Dermis blood vessel endothelial cell (primary cell): ENCODE measurements around the gene KRT34. TPM values are rescaled to one million over a fixed set of nuclear protein-coding genes. Genes with fewer than 3 reads are reported as not detected.
A peak's percentile ranks its signal among the peaks of the same experiment; 100 is the strongest.

ENCODE experiments used
- DNase-seq: peaks from one replicate; pipeline ENCODE4 v3.0.0; 2010
- total RNA-seq: library from RNA; depleted of rRNA; stranded (reverse); fragments of >200 nt; gene quantifications from 2 replicates; pipeline ENCODE4 v1.2.3, GENCODE V29; 2014

The KRT34 gene
- total RNA-seq, 1 donor from 2014 or later, result 0.51 TPM

DNA sequence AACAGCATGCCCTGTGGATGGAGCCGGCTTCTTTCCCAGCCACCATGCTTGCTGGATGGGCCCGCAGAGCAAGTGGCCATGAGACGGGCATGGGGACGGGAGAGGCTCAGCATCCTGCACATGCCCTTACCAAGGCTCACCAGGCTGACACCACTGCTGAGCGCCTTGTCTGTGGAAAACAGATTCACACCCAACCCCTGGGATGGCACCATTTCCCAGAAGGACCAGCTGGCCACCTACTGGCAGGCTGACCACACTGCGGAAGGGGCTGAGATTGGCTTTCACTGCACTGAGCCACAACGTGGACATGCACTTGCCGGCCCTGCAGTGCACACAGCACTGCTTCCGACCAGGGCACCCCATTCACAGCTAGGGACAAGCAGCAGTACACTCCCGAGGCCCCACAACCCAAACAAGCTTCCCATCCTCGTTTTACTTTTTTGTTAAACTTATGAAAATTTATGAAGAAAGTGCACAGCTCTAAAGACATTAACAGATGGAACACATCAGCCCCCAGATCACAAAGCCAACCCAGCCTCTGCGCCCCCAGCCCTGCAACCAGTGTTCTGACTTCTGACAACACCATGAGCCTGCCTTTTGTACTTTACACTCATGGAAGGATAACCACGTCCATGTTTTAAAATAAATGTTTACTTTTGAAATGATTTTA lies 52.7 kb downstream of the KRT34 start:
- DNase-seq, result peak; percentile 67

DNA sequence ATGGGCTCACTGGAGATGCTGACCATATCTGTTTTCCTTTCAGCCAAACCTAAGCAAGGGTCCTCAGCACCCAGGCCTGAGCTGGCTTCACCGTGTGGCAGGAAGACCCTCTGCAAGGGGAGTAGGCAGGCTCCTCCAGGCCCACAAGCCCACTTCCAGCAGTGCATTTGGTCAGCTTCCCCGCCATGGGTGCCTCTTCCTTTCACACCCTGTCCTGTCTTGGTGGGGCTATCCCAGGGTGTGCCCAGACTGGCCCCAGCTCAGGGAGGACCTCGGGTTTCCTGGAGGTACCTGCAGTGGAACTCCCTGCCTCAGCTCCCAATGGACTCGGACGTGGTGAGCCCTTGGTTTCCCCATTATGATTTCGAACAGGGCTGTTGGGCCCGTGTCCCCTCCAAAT lies 53.9 kb downstream of the KRT34 start:
- no peak for DNase-seq

Other genes starting within 250 kb of the KRT34 start
- gene KRTAP4-6, start 241.8 kb downstream of the KRT34 start, total RNA-seq, result 0.19 TPM in 1 of 2 replicates, not detected in the other
- not detected in 2 replicates for gene KRTAP4-5, start 232.5 kb downstream of the KRT34 start, total RNA-seq
- gene KRTAP4-4, start 221.6 kb downstream of the KRT34 start, total RNA-seq, result not detected in 2 replicates
- gene KRTAP4-3, start 214.1 kb downstream of the KRT34 start, total RNA-seq, result not detected in 2 replicates
- not detected in 2 replicates for gene KRTAP4-2, start 204.1 kb downstream of the KRT34 start, total RNA-seq
- gene KRTAP4-1, start 197.4 kb downstream of the KRT34 start, total RNA-seq, result not detected in 2 replicates
- not detected in 2 replicates for gene KRTAP9-1, start 192.4 kb downstream of the KRT34 start, total RNA-seq
- gene KRTAP9-2, start 155.7 kb downstream of the KRT34 start, total RNA-seq, result not detected in 2 replicates
- gene KRTAP9-3, start 149.9 kb downstream of the KRT34 start, total RNA-seq, result not detected in 2 replicates
- gene KRTAP9-8, start 144.3 kb downstream of the KRT34 start, total RNA-seq, result not detected in 2 replicates
- gene KRTAP9-4, start 132.6 kb downstream of the KRT34 start, total RNA-seq, result not detected in 2 replicates
- not detected in 2 replicates for gene KRTAP9-9, start 126.9 kb downstream of the KRT34 start, total RNA-seq
- not detected in 2 replicates for gene KRTAP9-6, start 116.9 kb downstream of the KRT34 start, total RNA-seq
- gene KRTAP9-7, start 106.6 kb downstream of the KRT34 start, total RNA-seq, result not detected in 2 replicates
- not detected in 2 replicates for gene KRTAP29-1, start 79.5 kb downstream of the KRT34 start, total RNA-seq
- gene KRTAP16-1, start 73.0 kb downstream of the KRT34 start, total RNA-seq, result 0.05 TPM in 1 of 2 replicates, not detected in the other
- not detected in 2 replicates for gene KRTAP17-1, start 66.6 kb downstream of the KRT34 start, total RNA-seq
- not detected in 2 replicates for gene KRT33A, start 31.5 kb downstream of the KRT34 start, total RNA-seq
- gene KRT33B, start 12.5 kb downstream of the KRT34 start, total RNA-seq, result not detected in 2 replicates
- gene KRT31, start 15.3 kb upstream of the KRT34 start, total RNA-seq, result not detected in 2 replicates
- gene KRT37, start 42.3 kb upstream of the KRT34 start, total RNA-seq, result not detected in 2 replicates
- gene KRT38, start 58.7 kb upstream of the KRT34 start, total RNA-seq, result not detected in 2 replicates
- gene KRT32, start 85.1 kb upstream of the KRT34 start, total RNA-seq, result not detected in 2 replicates
- not detected in 2 replicates for gene KRT35, start 98.8 kb upstream of the KRT34 start, total RNA-seq
- gene KRT36, start 107.6 kb upstream of the KRT34 start, total RNA-seq, result 0.14 and 0.17 TPM in 2 replicates
- gene KRT13, start 123.3 kb upstream of the KRT34 start, total RNA-seq, result not detected in 2 replicates
- gene KRT15, start 136.6 kb upstream of the KRT34 start, total RNA-seq, result 0.51 TPM in 2 replicates
- gene KRT19, start 146.0 kb upstream of the KRT34 start, total RNA-seq, result 10.7 and 10.9 TPM in 2 replicates
- not detected in 2 replicates for gene KRT9, start 189.8 kb upstream of the KRT34 start, total RNA-seq
- gene KRT14, start 204.6 kb upstream of the KRT34 start, total RNA-seq, result 0.05 and 0.85 TPM in 2 replicates
- gene KRT16, start 230.5 kb upstream of the KRT34 start, total RNA-seq, result 0.28 and 0.51 TPM in 2 replicates
- gene KRT17, start 242.3 kb upstream of the KRT34 start, total RNA-seq, result 2.0 and 3.7 TPM in 2 replicates